Measurements from ENCODE around the gene CPSF6.

GRCh38 chr12:69252033-69252432 lies 12.7 kb downstream of the CPSF6 start:
- TF ChIP-seq CTCF (conservative IDR thresholded peaks at IDR 0.05; ENCODE audit: low read length), result no peak
- no peak for TF ChIP-seq EZH2phosphoT487 (IDR thresholded peaks at IDR 0.05; ENCODE audit: borderline replicate concordance)

All from Loucy (cell line).